ENCODE results near the gene IL17RC. TPM values are rescaled to one million over a fixed set of nuclear protein-coding genes. Genes with fewer than 3 reads are reported as not detected.

Gene IL17RC
- total RNA-seq, 1 experiment from 2014 or later = 17.6 TPM

DNA sequence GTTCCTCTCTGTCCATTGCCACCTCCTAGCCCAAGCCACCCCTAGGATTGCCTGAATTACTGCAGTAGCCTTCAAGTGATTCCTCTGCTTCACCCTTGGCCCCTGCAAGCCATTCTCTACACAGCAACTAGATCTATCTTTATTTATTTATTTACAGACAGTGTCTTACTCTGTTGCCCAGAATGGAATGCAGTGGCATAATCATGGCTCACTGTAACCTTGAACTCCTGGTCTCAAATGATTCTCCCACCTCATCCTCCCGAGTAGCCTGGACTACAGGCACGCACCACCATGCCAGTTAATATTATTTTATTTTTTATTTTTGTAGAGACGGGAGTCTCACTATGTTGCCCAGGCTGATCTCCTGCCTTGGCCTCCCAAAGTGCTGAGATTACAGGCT lies 28.4 kb upstream of the IL17RC start:
- H3K27ac ChIP-seq (ENCODE audit: low read depth, low read length) = no peak overlapping the region
- POLR2A ChIA-PET = no interaction called here

More for the DNA sequence above, 28.4 kb upstream of the IL17RC start:
- H3K4me3 ChIP-seq (replicated peaks in 1 of 2; ENCODE audit: low read depth in 1 of 2, low read length in 2 of 2) = no peak overlapping the region
- BruUV-seq (replicated peaks) = no TSS peak
- CTCF ChIA-PET = no interaction called here
- H2AFZ ChIP-seq (ENCODE audit: low read depth, low read length, poor library complexity, severe bottlenecking) = no peak overlapping the region
- no peak overlapping the region for H3K9ac ChIP-seq (ENCODE audit: low read length)
- peaks cover 31% of the 10 kb centered on the region for H3K79me2 ChIP-seq (ENCODE audit: insufficient read depth, low read length)
- TF ChIP-seq CEBPB (IDR thresholded peaks at IDR 0.05; ENCODE audit: low read depth) = no peak
- TF ChIP-seq ELF1 (IDR thresholded peaks at IDR 0.05; ENCODE audit: borderline replicate concordance, low read depth) = no peak
- TF ChIP-seq, protein P1, sequence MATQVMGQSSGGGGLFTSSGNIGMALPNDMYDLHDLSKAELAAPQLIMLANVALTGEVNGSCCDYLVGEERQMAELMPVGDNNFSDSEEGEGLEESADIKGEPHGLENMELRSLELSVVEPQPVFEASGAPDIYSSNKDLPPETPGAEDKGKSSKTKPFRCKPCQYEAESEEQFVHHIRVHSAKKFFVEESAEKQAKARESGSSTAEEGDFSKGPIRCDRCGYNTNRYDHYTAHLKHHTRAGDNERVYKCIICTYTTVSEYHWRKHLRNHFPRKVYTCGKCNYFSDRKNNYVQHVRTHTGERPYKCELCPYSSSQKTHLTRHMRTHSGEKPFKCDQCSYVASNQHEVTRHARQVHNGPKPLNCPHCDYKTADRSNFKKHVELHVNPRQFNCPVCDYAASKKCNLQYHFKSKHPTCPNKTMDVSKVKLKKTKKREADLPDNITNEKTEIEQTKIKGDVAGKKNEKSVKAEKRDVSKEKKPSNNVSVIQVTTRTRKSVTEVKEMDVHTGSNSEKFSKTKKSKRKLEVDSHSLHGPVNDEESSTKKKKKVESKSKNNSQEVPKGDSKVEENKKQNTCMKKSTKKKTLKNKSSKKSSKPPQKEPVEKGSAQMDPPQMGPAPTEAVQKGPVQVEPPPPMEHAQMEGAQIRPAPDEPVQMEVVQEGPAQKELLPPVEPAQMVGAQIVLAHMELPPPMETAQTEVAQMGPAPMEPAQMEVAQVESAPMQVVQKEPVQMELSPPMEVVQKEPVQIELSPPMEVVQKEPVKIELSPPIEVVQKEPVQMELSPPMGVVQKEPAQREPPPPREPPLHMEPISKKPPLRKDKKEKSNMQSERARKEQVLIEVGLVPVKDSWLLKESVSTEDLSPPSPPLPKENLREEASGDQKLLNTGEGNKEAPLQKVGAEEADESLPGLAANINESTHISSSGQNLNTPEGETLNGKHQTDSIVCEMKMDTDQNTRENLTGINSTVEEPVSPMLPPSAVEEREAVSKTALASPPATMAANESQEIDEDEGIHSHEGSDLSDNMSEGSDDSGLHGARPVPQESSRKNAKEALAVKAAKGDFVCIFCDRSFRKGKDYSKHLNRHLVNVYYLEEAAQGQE (IDR thresholded peaks at IDR 0.05; ENCODE audit: low read depth) = no peak
- TF ChIP-seq EZH2phosphoT487 (IDR thresholded peaks at IDR 0.05; ENCODE audit: borderline replicate concordance) = no peak
- no peak for TF ChIP-seq ZFX (IDR thresholded peaks at IDR 0.05)
- TF ChIP-seq POLR2AphosphoS5 (IDR thresholded peaks at IDR 0.05; ENCODE audit: low read depth, low read length) = no peak
- no peak for TF ChIP-seq ATF3 (IDR thresholded peaks at IDR 0.05)
- H3K4me2 ChIP-seq (ENCODE audit: low read length) = no peak overlapping the region
- ATAC-seq (no peak), DNase-seq (ENCODE audit: low read depth, low spot score) (no peak)
- intact Hi-C loops (cut with micrococcal nuclease) = no loop called here
- no peaks in the 10 kb centered on the region for H3K9me2 ChIP-seq (ENCODE audit: insufficient read depth)
- H3K36me3 ChIP-seq (ENCODE audit: control insufficient read depth in 1 of 2, insufficient read depth in 2 of 2, low read length in 2 of 2) = peaks cover 11 to 13% of the 10 kb centered on the region in 2 experiments; a peak in 3 of 4 replicates
- no peaks in the 10 kb centered on the region for H4K20me1 ChIP-seq (ENCODE audit: insufficient read depth)
- no peaks in the 10 kb centered on the region for H3K27me3 ChIP-seq (ENCODE audit: insufficient read depth, low read length)
- RAD21 ChIA-PET (ENCODE audit: low non-redundant PET in 1 of 2, low total read pairs in 2 of 2, uncharacterized antibody in 2 of 2, unreplicated experiment in 2 of 2) = no interaction called here
- H3K9me3 ChIP-seq (ENCODE audit: control insufficient read depth in 1 of 2, insufficient read depth in 1 of 2, low read depth in 1 of 2, low read length in 2 of 2) = no peaks in the 10 kb centered on the region
- H3K4me1 ChIP-seq (ENCODE audit: control insufficient read depth in 1 of 2, insufficient read depth in 2 of 2, low read length in 2 of 2) = peaks cover 19 to 38% of the 10 kb centered on the region in 2 experiments
